ENCODE measurements around the gene GAS2.
"Not testable (repeated sequence)": the region's sequence is repeated elsewhere in the genome, so short reads cannot be mapped to it uniquely, and the experiment has no call there.

The GAS2 gene

GRCh38 chr11:22666325-22666687, at the start of gene GAS2:
Gene GAS2, plus strand, starts transcription at chr11:22666611. Its CDS starts 8,259 bp downstream, at chr11:22674870.
- DNase-seq (ENCODE audit: low read depth in 2 of 2) = no peak

GRCh38 chr11:22617868-22618267, 48.5 kb upstream of the GAS2 start:
- no peak for DNase-seq (ENCODE audit: low read depth in 2 of 2)

DNA sequence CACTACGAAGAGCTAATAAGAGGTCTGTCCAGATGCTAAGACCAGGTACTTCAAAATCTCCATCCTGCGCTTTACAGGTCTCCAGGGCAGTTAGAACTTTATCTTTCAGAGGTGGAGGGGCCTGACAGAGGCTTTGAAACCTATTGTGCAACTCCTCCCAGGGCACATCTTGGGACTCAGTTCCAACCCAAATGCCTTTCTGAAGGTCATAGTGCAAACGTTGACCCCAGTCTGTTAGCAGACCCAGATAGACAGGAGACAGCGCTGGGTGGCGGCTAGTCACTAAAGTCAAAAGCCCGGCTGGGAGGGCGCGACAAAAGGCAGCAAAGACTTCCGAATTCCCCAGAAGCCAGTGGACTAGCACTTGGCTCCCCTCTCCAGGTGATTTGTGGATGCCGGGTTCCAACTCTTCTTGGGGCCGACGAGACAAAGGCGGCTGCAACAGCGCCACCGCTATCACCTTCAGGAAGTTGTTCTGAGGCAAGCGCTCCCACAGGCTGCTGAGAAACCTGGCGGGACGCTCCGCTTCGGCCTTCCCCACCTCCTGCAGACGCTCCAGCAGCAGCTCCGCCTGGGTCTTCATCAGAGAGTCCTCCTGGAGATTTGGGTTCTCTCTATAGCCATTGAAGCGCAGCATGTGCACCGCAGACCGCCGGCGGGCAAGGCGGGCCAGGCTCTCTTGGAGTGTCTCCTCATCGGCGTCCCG, 41.5 kb upstream of the GAS2 start:
- peak; percentile 5 to 24 for DNase-seq (ENCODE audit: low read depth in 2 of 2)

DNA sequence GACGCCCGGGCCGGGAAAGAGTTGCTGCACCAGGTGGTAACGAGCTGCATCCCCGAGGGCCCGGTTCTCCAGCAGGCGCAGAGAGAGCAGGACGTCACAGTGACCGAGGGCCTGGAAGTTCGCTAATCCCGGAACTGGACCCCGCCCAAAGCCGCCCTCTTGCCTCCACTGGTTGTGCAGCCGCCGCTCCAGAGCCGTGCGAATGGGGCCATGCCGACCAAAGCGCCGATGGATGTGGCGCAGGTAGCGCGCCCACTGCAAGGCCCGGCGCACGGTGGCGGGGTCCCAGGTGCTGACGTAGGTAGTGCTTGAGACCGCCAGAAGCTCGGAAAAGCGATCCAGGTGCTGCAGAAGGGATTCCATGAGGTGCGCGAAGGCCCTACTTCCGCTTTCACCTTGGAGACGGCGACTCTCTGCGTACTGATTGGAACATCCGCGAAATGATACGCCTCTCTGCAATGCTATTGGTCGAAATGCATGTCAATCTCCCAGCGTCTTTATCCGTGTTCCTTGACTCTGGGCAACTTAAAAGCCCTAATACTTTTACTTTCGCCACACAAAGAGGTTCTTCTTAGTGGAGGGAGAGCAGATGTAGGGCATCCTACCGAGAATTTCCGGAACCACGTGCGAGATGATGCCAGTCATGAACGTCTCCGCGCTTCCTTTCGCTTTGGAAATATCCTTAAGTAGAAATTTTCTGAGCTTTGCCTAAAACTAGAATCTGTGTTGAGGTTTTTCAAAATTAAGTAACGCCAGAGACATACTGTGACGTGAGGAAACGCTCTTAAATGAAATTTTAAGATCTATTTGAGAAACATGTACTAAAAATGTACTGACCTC, 40.7 kb upstream of the GAS2 start, which contains the start of gene FANCF:
Gene FANCF, minus strand, starts transcription at position 376 of the 840 bp plus-strand sequence. Its CDS starts 13 bp downstream, at position 363.
- DNase-seq (ENCODE audit: low read depth in 2 of 2) = peak; percentile 99

DNA sequence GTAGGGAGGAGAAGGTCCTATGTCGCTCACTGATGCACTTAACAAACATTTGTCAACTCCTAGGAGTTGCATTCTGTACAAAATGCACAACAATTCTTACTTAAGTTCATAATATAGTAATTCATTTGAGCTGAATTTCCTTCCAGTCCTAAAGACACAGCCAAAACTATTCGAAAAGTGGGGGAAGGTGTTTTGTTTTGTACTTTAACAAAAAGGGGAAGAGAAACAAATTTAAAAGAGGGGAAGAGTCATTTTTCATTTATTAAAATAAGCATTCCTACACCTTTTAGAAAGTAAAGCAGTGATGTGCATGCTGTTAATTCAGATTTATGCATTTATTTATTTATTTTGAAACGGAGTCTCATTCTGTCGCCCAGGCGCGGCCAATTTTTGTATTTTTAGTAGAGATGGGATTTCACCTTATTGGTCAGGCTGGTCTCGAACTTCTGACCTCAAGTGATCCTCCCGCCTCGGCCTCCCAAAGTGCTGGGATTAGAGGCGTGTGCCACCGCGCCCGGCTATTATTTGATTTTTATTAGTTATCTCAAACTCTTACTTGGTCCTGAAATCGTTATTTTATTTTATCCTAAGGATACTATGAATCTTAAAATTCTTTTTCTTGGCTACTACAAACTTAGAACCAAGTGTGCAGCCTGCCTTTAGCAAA, 39.7 kb upstream of the GAS2 start:
- DNase-seq (ENCODE audit: low read depth in 2 of 2) = no peak

DNA sequence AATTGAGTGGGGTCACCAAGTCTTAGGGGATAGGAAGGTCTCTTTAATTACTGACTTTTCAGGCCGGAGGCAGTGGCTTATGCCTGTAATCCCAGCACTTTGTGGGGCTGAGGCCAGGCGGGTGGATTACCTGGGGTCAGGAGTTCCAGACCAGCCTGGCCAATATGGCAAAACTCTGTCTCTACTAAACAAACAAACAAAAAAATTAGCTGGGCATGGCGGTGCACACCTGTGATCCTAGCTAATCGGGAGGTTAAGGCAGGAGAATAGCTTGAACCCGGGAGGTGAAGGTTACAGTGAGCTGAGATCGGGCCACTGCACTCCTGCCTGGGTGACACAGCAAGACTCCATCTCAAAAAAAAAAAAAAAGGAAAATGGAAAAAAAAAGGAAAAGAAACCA, 39.0 kb upstream of the GAS2 start:
- no peak for DNase-seq (ENCODE audit: low read depth in 2 of 2)

- no peak for DNase-seq (ENCODE audit: low read depth in 2 of 2)
These were observed 33.0 kb upstream of the GAS2 start for GRCh38 chr11:22633354-22633902.

GRCh38 chr11:22634897-22635629, 31.3 kb upstream of the GAS2 start:
- no peak for DNase-seq (ENCODE audit: low read depth in 2 of 2)

- DNase-seq (ENCODE audit: low read depth in 2 of 2) = no peak
These were observed 30.7 kb upstream of the GAS2 start for GRCh38 chr11:22635689-22636088.

GRCh38 chr11:22640862-22641261, 25.5 kb upstream of the GAS2 start:
- DNase-seq (ENCODE audit: low read depth in 2 of 2) = no peak

- DNase-seq (ENCODE audit: low read depth in 2 of 2) = no peak
These were observed 24.9 kb upstream of the GAS2 start for GRCh38 chr11:22641559-22641958.

DNA sequence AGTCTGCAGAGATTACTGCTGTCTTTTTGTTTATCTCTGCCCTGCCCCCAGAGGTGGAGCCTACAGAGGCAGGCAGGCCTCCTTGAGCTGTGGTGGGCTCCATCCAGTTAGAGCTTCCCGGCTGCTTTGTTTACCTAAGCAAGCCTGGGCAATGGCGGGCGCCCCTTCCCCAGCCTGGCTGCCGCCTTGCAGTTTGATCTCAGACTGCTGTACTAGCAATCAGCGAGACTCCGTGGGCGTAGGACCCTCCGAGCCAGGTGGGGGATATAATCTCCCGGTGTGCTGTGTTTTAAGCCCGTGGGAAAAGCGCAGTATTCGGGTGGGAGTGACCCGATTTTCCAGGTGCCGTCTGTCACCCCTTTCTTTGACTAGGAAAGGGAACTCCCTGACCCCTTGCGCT, 14.1 kb upstream of the GAS2 start:
- not testable (repeated sequence) for DNase-seq (ENCODE audit: low read depth in 2 of 2)

DNA sequence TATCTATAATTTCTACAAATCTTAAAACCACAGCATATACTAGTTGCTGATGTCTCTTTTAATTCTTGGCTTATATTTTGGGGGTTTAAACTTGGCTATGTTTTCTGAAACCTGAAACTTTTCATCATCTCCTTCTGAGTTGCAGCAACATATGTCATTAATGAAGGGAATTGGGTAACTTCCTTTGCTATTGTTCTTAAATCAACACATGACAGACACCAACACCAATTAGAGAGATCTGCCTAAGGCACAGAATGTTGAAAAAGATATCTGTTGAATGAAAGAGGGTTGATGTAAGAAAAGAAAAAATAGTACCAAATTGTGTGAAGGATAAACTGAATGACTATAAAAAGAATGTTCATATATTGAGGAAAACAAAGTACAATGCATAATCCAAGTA, 10.3 kb upstream of the GAS2 start:
- DNase-seq (ENCODE audit: low read depth in 2 of 2) = no peak

GRCh38 chr11:22657101-22657694, 9.2 kb upstream of the GAS2 start:
- no peak for DNase-seq (ENCODE audit: low read depth in 2 of 2)

DNA sequence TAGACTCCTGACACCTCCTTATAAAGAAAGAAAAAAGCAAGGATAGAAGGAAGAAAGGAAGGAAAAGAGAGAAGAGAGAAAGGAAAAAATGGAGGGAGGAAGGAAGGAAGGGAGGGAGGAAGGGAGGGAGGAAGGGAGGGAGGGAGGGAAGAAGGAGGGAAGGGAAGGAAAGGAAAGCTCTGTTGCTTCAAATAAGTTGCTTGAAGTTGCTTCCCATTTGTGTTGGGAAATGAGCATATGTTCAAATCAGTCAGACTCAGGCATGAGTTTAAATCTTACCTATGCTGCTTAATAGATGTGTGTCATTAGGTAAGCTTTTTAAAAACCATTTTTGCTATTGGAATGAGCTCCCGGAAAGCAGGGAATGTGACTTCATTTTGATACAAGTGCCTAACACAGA, 6.6 kb upstream of the GAS2 start:
- DNase-seq (ENCODE audit: low read depth in 2 of 2) = no peak

DNA sequence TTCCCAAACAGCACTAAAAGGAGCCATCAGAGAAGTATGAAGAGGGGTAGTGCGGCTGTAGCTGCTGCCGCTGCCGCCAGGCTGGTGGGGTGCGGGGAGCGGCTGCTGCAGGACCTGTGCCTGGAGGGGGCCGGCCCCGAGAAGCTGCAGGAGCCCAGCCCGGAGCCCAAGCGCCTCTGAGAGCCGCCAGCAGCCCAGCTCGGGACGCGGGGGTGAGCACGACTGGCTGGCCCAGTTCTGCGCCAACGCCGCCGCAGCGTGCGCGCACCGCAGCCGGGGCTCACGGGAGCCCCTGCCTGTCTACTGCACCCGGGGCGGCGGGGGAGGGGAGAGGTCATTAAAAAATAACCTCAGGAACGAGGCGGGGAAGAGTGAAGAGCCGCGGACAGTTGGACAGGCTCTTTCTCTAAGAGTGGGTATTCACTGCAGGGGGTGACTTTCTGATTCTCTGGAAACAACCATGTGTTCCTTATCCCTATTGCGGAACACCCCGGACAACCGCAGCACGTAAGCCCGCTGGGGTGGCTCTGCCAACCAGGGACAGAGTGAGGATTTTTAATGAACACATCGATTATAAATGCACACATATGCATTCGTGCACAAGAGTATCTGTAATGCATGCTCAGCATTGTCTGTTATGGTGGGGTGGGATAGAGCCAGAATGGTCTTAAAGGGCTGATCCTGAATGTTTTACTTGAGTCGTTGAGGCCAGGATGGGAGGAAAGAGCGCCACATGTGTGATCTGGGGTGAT, 453 bp downstream of the GAS2 start:
- DNase-seq (ENCODE audit: low read depth in 2 of 2) = no peak

- no peak for DNase-seq (ENCODE audit: low read depth in 2 of 2)
These were observed 1.8 kb downstream of the GAS2 start for GRCh38 chr11:22668005-22668796.

GRCh38 chr11:22669368-22669767, 3.0 kb downstream of the GAS2 start:
- no peak for DNase-seq (ENCODE audit: low read depth in 2 of 2)

- no peak for DNase-seq (ENCODE audit: low read depth in 2 of 2)
These were observed 4.4 kb downstream of the GAS2 start for GRCh38 chr11:22670830-22671229.

GRCh38 chr11:22671751-22672150, 5.3 kb downstream of the GAS2 start:
- DNase-seq (ENCODE audit: low read depth in 2 of 2) = peak in 1 of 2 experiments; percentile 14
